HCT116 (cell line): Measurements from ENCODE around the gene TMEM82.

ENCODE experiments used
- ATF3 ChIP-seq: IDR thresholded peaks from 2 replicates; pipeline ENCODE4 v1.6.1; 2012
- CEBPB ChIP-seq: IDR thresholded peaks from 2 replicates; pipeline ENCODE4 v1.6.1; 2012; ENCODE audit warnings: low read depth
- CTCF ChIP-seq, 3 experiments: fragments of 200-600 bp in 1 of 3; sonication (generic) in 1 of 3; IDR thresholded peaks in 2 of 3; conservative IDR thresholded peaks in 1 of 3; 2 replicates each; pipeline ENCODE4 v1.5.1; 2012 to 2017; ENCODE audit warnings: low read depth in 2 of 3, low read length in 2 of 3, antibody characterized with exemption in 1 of 3, borderline replicate concordance in 1 of 3, control low read depth in 1 of 3, mild to moderate bottlenecking in 1 of 3, mixed read lengths in 1 of 3, mixed run types in 1 of 3, moderate library complexity in 1 of 3; ENCODE audit not compliant: insufficient read depth in 1 of 3
- EZH2 ChIP-seq: fragments of 200-600 bp; sonication (generic); IDR thresholded peaks from 2 replicates; pipeline ENCODE4 v1.6.1; 2017; ENCODE audit warnings: antibody characterized with exemption, mixed run types
- JUND ChIP-seq: IDR thresholded peaks from 2 replicates; pipeline ENCODE4 v1.6.1; 2012
- MAX ChIP-seq: IDR thresholded peaks from 2 replicates; pipeline ENCODE4 v1.6.1; 2012
- POLR2A ChIP-seq: IDR thresholded peaks from 2 replicates; pipeline ENCODE4 v1.7.0; 2011; ENCODE audit warnings: borderline replicate concordance; ENCODE audit not compliant: insufficient read depth, insufficient read length; ENCODE audit errors: extremely low read depth
- POLR2AphosphoS5 ChIP-seq: IDR thresholded peaks from 2 replicates; pipeline ENCODE4 v1.6.1; 2011; ENCODE audit warnings: mild to moderate bottlenecking, low read depth, low read length, moderate library complexity
- RAD21 ChIP-seq: IDR thresholded peaks from 2 replicates; pipeline ENCODE4 v1.6.1; 2012; ENCODE audit warnings: low read depth, mild to moderate bottlenecking
- SP1 ChIP-seq: IDR thresholded peaks from 2 replicates; pipeline ENCODE4 v1.6.1; 2012; ENCODE audit warnings: low read depth
- YY1 ChIP-seq: IDR thresholded peaks from 2 replicates; pipeline ENCODE4 v1.6.1; 2011; ENCODE audit warnings: low read length, low read depth, moderate library complexity, mild to moderate bottlenecking; ENCODE audit not compliant: insufficient replicate concordance; ENCODE audit errors: extremely low read depth
- ZFX ChIP-seq: fragments of 450-650 bp; IDR thresholded peaks from 2 replicates; pipeline ENCODE4 v1.6.1; 2017
- ZNF274 ChIP-seq: fragments of 200-500 bp; sonication (Bioruptor generic); IDR thresholded peaks from 2 replicates; pipeline ENCODE4 v1.6.1; 2014; ENCODE audit warnings: mild to moderate bottlenecking, low read depth, low read length, inconsistent platforms

- TF ChIP-seq CTCF (IDR thresholded peaks at IDR 0.05 in 2 of 3, conservative IDR thresholded peaks at IDR 0.05 in 1 of 3; ENCODE audit: borderline replicate concordance in 1 of 3, insufficient read depth in 1 of 3, low read depth in 2 of 3, low read length in 2 of 3) = no peak
- no peak for TF ChIP-seq POLR2A
- no peak for TF ChIP-seq RAD21
- TF ChIP-seq SP1 = no peak
- TF ChIP-seq YY1 = no peak
- TF ChIP-seq POLR2AphosphoS5 = no peak
- no peak for TF ChIP-seq ZNF274
- TF ChIP-seq EZH2 = no peak
- TF ChIP-seq ZFX = no peak
- no peak for TF ChIP-seq JUND
- no peak for TF ChIP-seq MAX
- TF ChIP-seq CEBPB = no peak
- no peak for TF ChIP-seq ATF3
These were observed 5.1 kb downstream of the TMEM82 start for GRCh38 chr1:15747378-15747777.
